Measurements from ENCODE around the gene PHC2. TPM values are rescaled to one million over a fixed set of nuclear protein-coding genes. Genes with fewer than 3 reads are reported as not detected.

Gene PHC2
- polyA plus RNA-seq, 1 donor (not counting 4 experiments of a cell fraction or from before 2014, with no cell fraction given): 51.7 TPM

DNA sequence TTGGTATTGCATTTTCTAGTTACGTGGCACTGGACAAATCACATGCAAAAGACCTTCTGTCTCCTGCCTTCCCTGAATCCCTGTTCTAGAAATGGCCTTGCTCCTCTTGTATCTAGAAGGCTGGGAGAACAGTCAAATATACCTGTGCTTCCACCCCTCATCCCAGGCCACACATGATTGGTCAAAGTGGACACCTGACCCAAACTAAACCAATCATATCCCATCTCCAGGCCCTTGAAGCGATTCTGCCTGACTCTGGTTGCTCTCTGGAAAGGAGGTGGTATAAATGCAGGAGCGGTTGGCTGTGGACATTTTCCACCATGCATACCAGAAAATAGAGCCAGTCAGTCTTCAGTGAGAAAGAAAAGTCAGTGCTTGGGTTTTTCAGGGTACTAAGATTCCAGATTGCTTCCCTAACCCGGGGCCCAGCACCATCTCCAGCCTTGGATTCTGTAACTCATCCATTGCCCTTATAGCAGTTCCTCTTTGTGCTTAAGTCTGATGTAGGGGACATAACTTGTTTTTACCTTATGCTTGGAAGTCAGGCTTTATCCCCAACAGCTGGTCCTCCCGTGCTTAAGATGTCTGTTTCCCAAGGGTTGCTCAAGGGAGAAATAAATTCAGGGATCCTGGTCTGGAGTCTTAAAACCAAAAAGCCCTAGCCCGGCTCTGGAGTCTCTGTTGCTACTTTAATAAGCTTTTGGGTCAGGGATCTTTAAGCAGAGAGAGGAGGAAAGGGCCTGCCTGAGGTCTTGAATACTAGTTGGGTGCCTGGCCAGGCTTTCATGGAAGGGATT, 7.7 kb upstream of the PHC2 start:
- Histone ChIP-seq H3K27ac (ENCODE audit: control insufficient read depth, insufficient read depth, low read length) (no peak overlapping the region), H3K9me1 (ENCODE audit: control insufficient read depth, extremely low read depth, insufficient read depth, low read length) (no peaks in the 10 kb centered on the region), H3K4me2 (ENCODE audit: control insufficient read depth, extremely low read depth, insufficient read depth, low read depth, low read length) (no peak overlapping the region), H3K79me2 (ENCODE audit: control insufficient read depth, insufficient read depth, low read length) (no peaks in the 10 kb centered on the region), H3K4me3 (ENCODE audit: control insufficient read depth in 2 of 3, extremely low read depth in 1 of 3, insufficient read depth in 2 of 3, low read depth in 1 of 3, low read length in 3 of 3) (no peak overlapping the region), H3K36me3 (ENCODE audit: control insufficient read depth in 2 of 2, extremely low read depth in 1 of 2, insufficient read depth in 2 of 2, low read length in 2 of 2) (no peaks in the 10 kb centered on the region), H4K20me1 (ENCODE audit: control insufficient read depth, extremely low read depth, insufficient read depth, low read length) (no peaks in the 10 kb centered on the region), H3K9me3 (ENCODE audit: control insufficient read depth, low read depth, low read length) (no peaks in the 10 kb centered on the region), H3K9ac (ENCODE audit: control insufficient read depth, extremely low read depth, insufficient read depth, low read length) (no peak overlapping the region), H3K27me3 (ENCODE audit: control insufficient read depth, extremely low read depth, insufficient read depth, low read length) (no peaks in the 10 kb centered on the region), H2AFZ (ENCODE audit: control insufficient read depth, low read length) (no peak overlapping the region), H3K4me1 (ENCODE audit: control insufficient read depth, extremely low read depth, insufficient read depth, low read length) (peaks cover 66% of the 10 kb centered on the region)
- DNase-seq (ENCODE audit: low read depth, low spot score): no peak
- TF ChIP-seq, protein P1, sequence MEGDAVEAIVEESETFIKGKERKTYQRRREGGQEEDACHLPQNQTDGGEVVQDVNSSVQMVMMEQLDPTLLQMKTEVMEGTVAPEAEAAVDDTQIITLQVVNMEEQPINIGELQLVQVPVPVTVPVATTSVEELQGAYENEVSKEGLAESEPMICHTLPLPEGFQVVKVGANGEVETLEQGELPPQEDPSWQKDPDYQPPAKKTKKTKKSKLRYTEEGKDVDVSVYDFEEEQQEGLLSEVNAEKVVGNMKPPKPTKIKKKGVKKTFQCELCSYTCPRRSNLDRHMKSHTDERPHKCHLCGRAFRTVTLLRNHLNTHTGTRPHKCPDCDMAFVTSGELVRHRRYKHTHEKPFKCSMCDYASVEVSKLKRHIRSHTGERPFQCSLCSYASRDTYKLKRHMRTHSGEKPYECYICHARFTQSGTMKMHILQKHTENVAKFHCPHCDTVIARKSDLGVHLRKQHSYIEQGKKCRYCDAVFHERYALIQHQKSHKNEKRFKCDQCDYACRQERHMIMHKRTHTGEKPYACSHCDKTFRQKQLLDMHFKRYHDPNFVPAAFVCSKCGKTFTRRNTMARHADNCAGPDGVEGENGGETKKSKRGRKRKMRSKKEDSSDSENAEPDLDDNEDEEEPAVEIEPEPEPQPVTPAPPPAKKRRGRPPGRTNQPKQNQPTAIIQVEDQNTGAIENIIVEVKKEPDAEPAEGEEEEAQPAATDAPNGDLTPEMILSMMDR (optimal IDR thresholded peaks at IDR 0.05 in 1 of 3, IDR thresholded peaks at IDR 0.05 in 1 of 3, conservative IDR thresholded peaks at IDR 0.05 in 1 of 3; ENCODE audit: extremely low read depth in 1 of 3, insufficient read depth in 2 of 3, low read length in 3 of 3): no peak
- TF ChIP-seq EZH2 (IDR thresholded peaks at IDR 0.05; ENCODE audit: low read length): no peak
- no peak for FAIRE-seq
- dilution Hi-C loops (cut with MboI; ENCODE audit: extremely low pct_ligation_motif_present, low sequenced_read_pairs): no loop called here

DNA sequence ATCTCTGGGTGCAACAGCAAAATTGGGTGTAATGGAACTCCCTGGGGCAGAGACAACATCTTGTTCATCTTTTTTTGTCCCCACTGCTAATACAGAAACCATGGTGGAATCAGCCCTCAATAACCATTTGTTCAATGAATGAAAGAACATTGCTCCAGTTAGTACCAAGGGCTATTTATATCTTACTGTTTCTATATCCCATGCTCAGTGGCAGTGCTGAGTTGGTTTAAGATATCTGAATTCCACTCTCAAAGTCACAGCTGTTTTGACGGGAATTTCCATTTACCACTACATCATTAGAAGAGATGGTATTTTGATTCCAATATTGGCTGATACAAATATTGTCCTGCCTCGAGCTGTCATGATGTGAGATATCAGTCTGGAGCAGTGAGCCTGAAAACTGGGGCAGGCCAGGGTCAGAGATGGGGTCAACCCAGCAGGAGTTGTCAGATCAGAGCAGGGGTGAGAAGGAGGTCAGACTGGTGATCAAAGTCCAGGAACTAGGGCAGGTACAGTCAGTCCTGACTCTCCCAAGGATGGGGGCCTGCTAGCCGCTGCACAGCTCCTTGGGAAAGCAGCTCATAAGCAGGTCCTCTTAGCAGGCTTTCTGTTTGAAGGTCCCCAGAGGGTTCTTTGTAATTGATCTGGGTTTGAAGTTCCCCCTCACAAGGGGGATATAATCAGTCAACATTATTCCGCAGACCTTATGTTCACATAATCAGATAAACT, 5.8 kb upstream of the PHC2 start:
- no peak overlapping the region for H3K27ac ChIP-seq (ENCODE audit: control insufficient read depth, insufficient read depth, low read length)
- no peak for DNase-seq (ENCODE audit: low read depth, low spot score)
- H3K9me3 ChIP-seq (ENCODE audit: control insufficient read depth, low read depth, low read length): no peaks in the 10 kb centered on the region
- no peak overlapping the region for H3K4me3 ChIP-seq (ENCODE audit: control insufficient read depth in 2 of 3, extremely low read depth in 1 of 3, insufficient read depth in 2 of 3, low read depth in 1 of 3, low read length in 3 of 3)
- H3K9me1 ChIP-seq (ENCODE audit: control insufficient read depth, extremely low read depth, insufficient read depth, low read length): no peaks in the 10 kb centered on the region
- TF ChIP-seq, protein P1 (optimal IDR thresholded peaks at IDR 0.05 in 1 of 3, IDR thresholded peaks at IDR 0.05 in 1 of 3, conservative IDR thresholded peaks at IDR 0.05 in 1 of 3; ENCODE audit: extremely low read depth in 1 of 3, insufficient read depth in 2 of 3, low read length in 3 of 3): no peak
- TF ChIP-seq EZH2 (IDR thresholded peaks at IDR 0.05; ENCODE audit: low read length): no peak
- H3K36me3 ChIP-seq (ENCODE audit: control insufficient read depth in 2 of 2, extremely low read depth in 1 of 2, insufficient read depth in 2 of 2, low read length in 2 of 2): no peaks in the 10 kb centered on the region
- dilution Hi-C loops (cut with MboI; ENCODE audit: extremely low pct_ligation_motif_present, low sequenced_read_pairs): no loop called here
- no peaks in the 10 kb centered on the region for H3K27me3 ChIP-seq (ENCODE audit: control insufficient read depth, extremely low read depth, insufficient read depth, low read length)
- peaks cover 65% of the 10 kb centered on the region for H3K4me1 ChIP-seq (ENCODE audit: control insufficient read depth, extremely low read depth, insufficient read depth, low read length)
- no peak overlapping the region for H3K4me2 ChIP-seq (ENCODE audit: control insufficient read depth, extremely low read depth, insufficient read depth, low read depth, low read length)
- H2AFZ ChIP-seq (ENCODE audit: control insufficient read depth, low read length): no peak overlapping the region
- no peak for FAIRE-seq
- no peaks in the 10 kb centered on the region for H4K20me1 ChIP-seq (ENCODE audit: control insufficient read depth, extremely low read depth, insufficient read depth, low read length)
- H3K79me2 ChIP-seq (ENCODE audit: control insufficient read depth, insufficient read depth, low read length): no peaks in the 10 kb centered on the region
- H3K9ac ChIP-seq (ENCODE audit: control insufficient read depth, extremely low read depth, insufficient read depth, low read length): no peak overlapping the region
